K562 (cell line): ENCODE results near the gene MACF1. TPM values are rescaled to one million over a fixed set of nuclear protein-coding genes. Genes with fewer than 3 reads are reported as not detected.
A peak's percentile ranks its signal among the peaks of the same experiment; 100 is the strongest.

Source experiments
- BCL6 ChIP-seq: fragments of 250-450 bp; sonication (Bioruptor Pico); IDR thresholded peaks from 2 replicates; pipeline ENCODE4 v1.4.0; 2020
- BMI1 ChIP-seq: fragments of 150-350 bp; IDR thresholded peaks from 2 replicates; pipeline ENCODE4 v1.6.1; 2014; ENCODE audit warnings: low read length
- CTCF ChIP-seq, 3 experiments: IDR thresholded peaks in 2 of 3; conservative IDR thresholded peaks in 1 of 3; 2 replicates each; pipeline ENCODE4 v1.5.1; 2011 to 2012; ENCODE audit warnings: low read length in 3 of 3, mild to moderate bottlenecking in 3 of 3, control low read depth in 2 of 3, improper control_type of control experiment in 1 of 3, inconsistent platforms in 1 of 3, low read depth in 1 of 3, mixed read lengths in 1 of 3, moderate library complexity in 1 of 3; ENCODE audit not compliant: insufficient read depth in 2 of 3
- EWSR1 ChIP-seq: fragments of 450-650 bp; IDR thresholded peaks from 2 replicates; pipeline ENCODE4 v1.6.1; 2018; ENCODE audit warnings: borderline replicate concordance, mild to moderate bottlenecking, low read depth, moderate library complexity; ENCODE audit not compliant: partially characterized antibody
- HMBOX1 ChIP-seq: sonication (generic); IDR thresholded peaks from 2 replicates; pipeline ENCODE4 v1.6.1; 2016
- KDM4B ChIP-seq, 2 experiments: fragments of 450-650 bp in 1 of 2; sonication (generic) in 1 of 2; IDR thresholded peaks; 2 replicates each; pipeline ENCODE4 v1.6.1; 2016 to 2017; ENCODE audit warnings: borderline replicate concordance in 2 of 2, antibody characterized with exemption in 1 of 2, low read depth in 1 of 2, mild to moderate bottlenecking in 1 of 2
- PTTG1 ChIP-seq: fragments of 450-650 bp; IDR thresholded peaks from 2 replicates; pipeline ENCODE4 v1.6.1; 2016; ENCODE audit warnings: low read depth, mild to moderate bottlenecking, missing genetic modification characterization, missing compliant biosample characterization
- REST ChIP-seq, 2 experiments: fragments of 450-650 bp; formaldehyde crosslinking in 1 of 2; IDR thresholded peaks; 2 replicates each; pipeline versions ENCODE4 v1.4.0 to v1.6.1; 2014 to 2020; ENCODE audit warnings: mild to moderate bottlenecking in 2 of 2, borderline replicate concordance in 1 of 2, low read depth in 1 of 2
- SMC3 ChIP-seq: conservative IDR thresholded peaks from 2 replicates; pipeline ENCODE4 v1.6.1; 2011; ENCODE audit warnings: low read depth, low read length, improper control_type of control experiment; ENCODE audit not compliant: insufficient read depth
- ZNF347 ChIP-seq: fragments of 450-650 bp; formaldehyde crosslinking; IDR thresholded peaks from 2 replicates; pipeline ENCODE4 v1.4.0; 2020; ENCODE audit warnings: low read depth, mild to moderate bottlenecking, moderate library complexity
- ZNF354B ChIP-seq: fragments of 250-450 bp; sonication (Bioruptor Pico); IDR thresholded peaks from 2 replicates; pipeline ENCODE4 v1.4.0; 2020
- ZNF707 ChIP-seq: fragments of 250-450 bp; sonication (Bioruptor Pico); conservative IDR thresholded peaks from 2 replicates; pipeline ENCODE4 v1.8.0; 2022; ENCODE audit warnings: inconsistent platforms, mild to moderate bottlenecking, moderate library complexity
- ZSCAN32 ChIP-seq: fragments of 450-650 bp; formaldehyde crosslinking; IDR thresholded peaks from 2 replicates; pipeline ENCODE4 v1.4.0; 2020; ENCODE audit warnings: mild to moderate bottlenecking, moderate library complexity
- polyA plus RNA-seq, 8 experiments: library from polyadenylated mRNA; depleted of rRNA in 4 of 8; stranded (reverse) in 5 of 8; unstranded in 3 of 8; fragments of >200 nt; fragmentation: Nextera tagmentation in 2 of 8; fragmentation: Illumina TruSeq in 1 of 8; extraction: Ambion mirVana in 2 of 8; extraction: Trizol in 1 of 8; gene quantifications; 2 replicates each; pipeline versions ENCODE4 v1.2.1 to v1.2.3, GENCODE V29; 2011 to 2014; ENCODE audit warnings: inconsistent platforms in 1 of 8, missing spikeins in 1 of 8
- total RNA-seq, 7 experiments: library from RNA; depleted of rRNA in 6 of 7; stranded (reverse); fragments of >200 nt in 6 of 7; fragmentation: Illumina TruSeq in 2 of 7; extraction: Trizol in 2 of 7; gene quantifications; 2 replicates each; pipeline versions ENCODE4 v1.2.1 to v1.2.3, GENCODE V29; 2011 to 2021; ENCODE audit warnings: low replicate concordance in 1 of 7
- TF ChIP-seq, protein P1 (sequence below): sonication (generic); formaldehyde crosslinking; IDR thresholded peaks from 2 replicates; pipeline ENCODE4 v1.9.0; 2022; ENCODE audit warnings: mild to moderate bottlenecking, missing genetic modification reagents
- TF ChIP-seq, protein P2 (sequence below): fragments of 250-450 bp; sonication (Bioruptor Pico); IDR thresholded peaks from 2 replicates; pipeline ENCODE4 v1.6.1; 2021; ENCODE audit warnings: mild to moderate bottlenecking

MACF1 gene
- total and polyA plus RNA-seq, 9 of the 15 experiments (the other 6 are each of a cell fraction or from before 2014, with no cell fraction given): 13.2 to 232 (median 112) TPM

DNA sequence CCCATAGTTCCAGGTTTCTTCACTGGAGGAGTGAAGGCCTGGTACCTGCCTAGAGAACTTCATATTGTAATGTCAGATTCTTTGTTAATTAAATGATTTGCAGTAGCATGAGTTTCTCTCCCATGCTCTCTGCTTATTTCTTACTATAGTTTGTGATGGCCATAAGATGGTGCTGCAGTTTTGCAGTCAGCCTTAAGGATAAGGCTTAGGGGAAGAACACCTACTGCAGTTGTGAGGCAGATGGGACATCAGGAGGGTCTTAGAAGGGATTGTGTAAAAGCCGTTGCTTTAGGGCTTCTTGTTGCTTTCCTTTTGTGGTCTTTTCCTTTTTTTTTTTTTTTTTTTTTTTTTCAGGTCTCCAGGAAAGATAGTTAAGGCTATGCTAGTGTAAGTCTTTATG, 61.8 kb downstream of the MACF1 start (continued):
- no peak for TF ChIP-seq BCL6 (CRISPR knock-in tag)
- no peak for TF ChIP-seq BMI1
- no peak for TF ChIP-seq KDM4B (IDR thresholded peaks at IDR 0.05; ENCODE audit: borderline replicate concordance in 2 of 2, low read depth in 1 of 2)
- TF ChIP-seq PTTG1 (tag): no peak
- no peak for TF ChIP-seq HMBOX1
- no peak for TF ChIP-seq ZNF707
- no peak for TF ChIP-seq EWSR1
- peak; percentile 39 to 64 (median 46); a peak in 3 of 6 replicates for TF ChIP-seq CTCF (IDR thresholded peaks at IDR 0.05 in 2 of 3, conservative IDR thresholded peaks at IDR 0.05 in 1 of 3; ENCODE audit: insufficient read depth in 2 of 3, low read depth in 1 of 3, low read length in 3 of 3)
- peak; percentile 40; the same call in 1 of the 2 replicates for TF ChIP-seq SMC3
- TF ChIP-seq ZNF347 (CRISPR knock-in tag): no peak
- TF ChIP-seq, protein P1, sequence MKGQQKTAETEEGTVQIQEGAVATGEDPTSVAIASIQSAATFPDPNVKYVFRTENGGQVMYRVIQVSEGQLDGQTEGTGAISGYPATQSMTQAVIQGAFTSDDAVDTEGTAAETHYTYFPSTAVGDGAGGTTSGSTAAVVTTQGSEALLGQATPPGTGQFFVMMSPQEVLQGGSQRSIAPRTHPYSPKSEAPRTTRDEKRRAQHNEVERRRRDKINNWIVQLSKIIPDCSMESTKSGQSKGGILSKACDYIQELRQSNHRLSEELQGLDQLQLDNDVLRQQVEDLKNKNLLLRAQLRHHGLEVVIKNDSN (CRISPR knock-in tag): no peak
- TF ChIP-seq, protein P2, sequence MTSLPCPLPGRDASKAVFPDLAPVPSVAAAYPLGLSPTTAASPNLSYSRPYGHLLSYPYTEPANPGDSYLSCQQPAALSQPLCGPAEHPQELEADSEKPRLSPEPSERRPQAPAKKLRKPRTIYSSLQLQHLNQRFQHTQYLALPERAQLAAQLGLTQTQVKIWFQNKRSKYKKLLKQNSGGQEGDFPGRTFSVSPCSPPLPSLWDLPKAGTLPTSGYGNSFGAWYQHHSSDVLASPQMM: no peak
- TF ChIP-seq REST (IDR thresholded peaks at IDR 0.05; ENCODE audit: borderline replicate concordance): peak; percentile 42; the same call in 1 of the 2 replicates
- TF ChIP-seq REST (CRISPR knock-in tag; IDR thresholded peaks at IDR 0.05; ENCODE audit: low read depth): no peak
- no peak for TF ChIP-seq ZNF354B
- TF ChIP-seq ZSCAN32 (CRISPR knock-in tag): no peak
